Liver (tissue), 9 donors: ENCODE results near the gene LYPD4. TPM values are rescaled to one million over a fixed set of nuclear protein-coding genes. Genes with fewer than 3 reads are reported as not detected.

Source experiments
- DNase-seq: peaks from one replicate; pipeline ENCODE4 v3.0.0-alpha.2; 2017; ENCODE audit warnings: low spot score
- H3K27ac ChIP-seq, 2 donors: one replicate each; pipeline ENCODE4 v1.7.0; 2013; ENCODE audit warnings: inconsistent platforms in 2 of 2, low read length in 2 of 2, control low read depth in 1 of 2, low read depth in 1 of 2, mild to moderate bottlenecking in 1 of 2
- H3K27me3 ChIP-seq, 4 donors: one replicate each; pipeline versions ENCODE4 v1.6.1 to v1.7.0; 2013; ENCODE audit warnings: low read length in 3 of 4, inconsistent platforms in 1 of 4, mild to moderate bottlenecking in 1 of 4, moderate library complexity in 1 of 4; ENCODE audit not compliant: control insufficient read depth in 4 of 4, insufficient read depth in 4 of 4
- H3K36me3 ChIP-seq, 4 donors: one replicate each; pipeline versions ENCODE4 v1.6.1 to v1.7.0; 2013; ENCODE audit warnings: low read length in 3 of 4, mild to moderate bottlenecking in 3 of 4, low read depth in 1 of 4, moderate library complexity in 1 of 4; ENCODE audit not compliant: control insufficient read depth in 4 of 4, insufficient read depth in 3 of 4
- H3K4me1 ChIP-seq, 4 donors: one replicate each; pipeline versions ENCODE4 v1.6.1 to v1.7.0; 2013; ENCODE audit warnings: low read length in 3 of 4, mild to moderate bottlenecking in 3 of 4, moderate library complexity in 1 of 4; ENCODE audit not compliant: control insufficient read depth in 4 of 4, insufficient read depth in 4 of 4
- H3K4me3 ChIP-seq, 3 donors: one replicate each; pipeline versions ENCODE4 v1.6.1 to v1.7.0; 2013; ENCODE audit warnings: low read length in 3 of 3, control low read depth in 1 of 3, low read depth in 1 of 3, mild to moderate bottlenecking in 1 of 3
- H3K9ac ChIP-seq, 2 donors: one replicate each; pipeline ENCODE4 v1.7.0; 2013; ENCODE audit warnings: low read length in 2 of 2, mild to moderate bottlenecking in 2 of 2, moderate library complexity in 2 of 2, control low read depth in 1 of 2, low read depth in 1 of 2
- H3K9me3 ChIP-seq, 4 donors: one replicate each; pipeline versions ENCODE4 v1.6.1 to v1.7.0; 2013; ENCODE audit warnings: low read length in 3 of 4; ENCODE audit not compliant: control insufficient read depth in 4 of 4
- EGR1 ChIP-seq, 2 donors: IDR thresholded peaks; 2 replicates each; pipeline ENCODE4 v1.6.1; 2016 to 2018; ENCODE audit warnings: antibody characterized with exemption in 2 of 2, low read depth in 2 of 2
- FOXA1 ChIP-seq: IDR thresholded peaks from 2 replicates; pipeline ENCODE4 v1.6.1; 2016; ENCODE audit warnings: antibody characterized with exemption
- FOXA2 ChIP-seq: IDR thresholded peaks from 2 replicates; pipeline ENCODE4 v1.6.1; 2016; ENCODE audit warnings: antibody characterized with exemption
- GABPA ChIP-seq, 2 donors: IDR thresholded peaks in 1 of 2; conservative IDR thresholded peaks in 1 of 2; 2 replicates each; pipeline ENCODE4 v1.6.1; 2016; ENCODE audit warnings: antibody characterized with exemption in 2 of 2, mild to moderate bottlenecking in 1 of 2, moderate library complexity in 1 of 2
- HNF4A ChIP-seq, 2 donors: conservative IDR thresholded peaks; 2 replicates each; pipeline ENCODE4 v1.6.1; 2016; ENCODE audit warnings: antibody characterized with exemption in 2 of 2, mild to moderate bottlenecking in 2 of 2
- JUND ChIP-seq, 2 donors: IDR thresholded peaks; 2 replicates each; pipeline ENCODE4 v1.6.1; 2016; ENCODE audit warnings: antibody characterized with exemption in 2 of 2
- NR2F2 ChIP-seq: IDR thresholded peaks from 2 replicates; pipeline ENCODE4 v1.6.1; 2016; ENCODE audit warnings: antibody characterized with exemption
- RAD21 ChIP-seq, 2 donors: IDR thresholded peaks; 2 replicates each; pipeline ENCODE4 v1.6.1; 2016; ENCODE audit warnings: antibody characterized with exemption in 2 of 2, mild to moderate bottlenecking in 2 of 2
- RXRA ChIP-seq, 2 donors: IDR thresholded peaks; 2 replicates each; pipeline ENCODE4 v1.6.1; 2017 to 2018; ENCODE audit warnings: antibody characterized with exemption in 2 of 2, mild to moderate bottlenecking in 1 of 2
- SP1 ChIP-seq: IDR thresholded peaks from 2 replicates; pipeline ENCODE4 v1.6.1; 2018; ENCODE audit warnings: antibody characterized with exemption, mild to moderate bottlenecking
- TAF1 ChIP-seq: conservative IDR thresholded peaks from 2 replicates; pipeline ENCODE4 v1.6.1; 2016; ENCODE audit warnings: antibody characterized with exemption, mild to moderate bottlenecking
- YY1 ChIP-seq: IDR thresholded peaks from 2 replicates; pipeline ENCODE4 v1.6.1; 2016; ENCODE audit warnings: antibody characterized with exemption, mild to moderate bottlenecking
- WGBS: extraction: QIAGEN DNeasy Blood & Tissue Kit; methylation state at CpG from one replicate; pipeline ENCODE4 v1.1.7; 2013; 5-methylcytosine and 5-hydroxymethylcytosine counted together
- polyA plus RNA-seq, 2 donors: library from polyadenylated mRNA; stranded (reverse) in 1 of 2; unstranded in 1 of 2; fragments of 200-250 nt in 1 of 2; fragments of >200 nt in 1 of 2; fragmentation: Nextera tagmentation in 1 of 2; extraction: Ambion mirVana in 1 of 2; gene quantifications; one replicate each; pipeline versions ENCODE4 v1.2.1 to v1.2.3, GENCODE V29; 2013 to 2015
- total RNA-seq, 2 donors: library from RNA; depleted of rRNA; stranded (reverse); fragments of >200 nt; gene quantifications; one replicate each; pipeline ENCODE4 v1.2.3, GENCODE V29; 2014
- TF ChIP-seq, protein P1 (sequence below): IDR thresholded peaks from 2 replicates; pipeline ENCODE4 v1.6.1; 2016; ENCODE audit warnings: antibody characterized with exemption
- TF ChIP-seq, protein P2 (sequence below): IDR thresholded peaks from 2 replicates; pipeline ENCODE4 v1.6.1; 2016; ENCODE audit warnings: antibody characterized with exemption, mild to moderate bottlenecking
- TF ChIP-seq, protein P3 (sequence below): IDR thresholded peaks from 2 replicates; pipeline ENCODE4 v1.6.1; 2016; ENCODE audit warnings: antibody characterized with exemption
- donor health status: healthy.
- donor health status: healthy.
- donor health status: healthy.
- donor health status: healthy.
- donor health status: healthy.

LYPD4 gene
- total and polyA plus RNA-seq, 4 donors: not detected

DNA sequence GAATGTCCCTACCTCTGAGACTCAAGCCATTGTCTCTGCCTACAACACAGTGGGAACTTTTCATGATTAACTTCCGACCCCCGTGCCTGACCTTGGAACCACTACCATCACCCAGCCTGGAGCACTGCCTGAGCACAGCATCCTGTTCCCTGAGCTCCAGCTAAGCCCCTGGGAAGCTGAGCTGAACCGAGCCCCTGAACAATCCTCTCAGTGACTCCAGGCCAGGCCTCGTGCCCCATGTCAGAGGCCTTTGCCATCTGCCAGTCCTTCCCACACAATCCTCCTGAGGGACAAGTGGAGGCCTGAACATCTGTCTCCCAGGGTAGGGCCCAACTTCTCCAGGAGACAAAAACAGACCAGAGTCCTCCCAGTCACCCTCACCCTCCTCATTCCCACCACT, 30.6 kb downstream of the LYPD4 start (continued):
- TF ChIP-seq EGR1 (IDR thresholded peaks at IDR 0.05; ENCODE audit: low read depth in 2 of 2) (no peak), HNF4A (conservative IDR thresholded peaks at IDR 0.05) (no peak), GABPA (IDR thresholded peaks at IDR 0.05 in 1 of 2, conservative IDR thresholded peaks at IDR 0.05 in 1 of 2) (no peak), YY1 (no peak)

DNA sequence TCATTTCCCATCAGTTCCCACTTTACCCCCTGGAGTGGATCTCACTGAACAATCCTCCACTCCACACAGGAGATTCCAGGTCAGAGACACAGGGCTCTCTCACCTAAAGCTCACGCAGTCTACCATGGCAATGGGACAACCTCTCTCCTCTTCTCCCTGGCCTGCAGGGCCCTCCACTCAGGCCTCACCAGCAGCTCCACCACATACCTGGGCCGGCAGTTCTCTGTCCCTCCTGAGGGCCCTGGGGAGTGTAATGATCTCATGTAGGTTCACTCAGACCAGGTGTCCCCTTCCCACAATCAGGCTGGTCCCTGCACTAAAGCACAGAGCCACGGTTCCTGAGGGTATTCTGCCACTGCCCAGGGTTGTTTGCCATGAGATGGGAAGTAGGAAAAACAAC, 32.5 kb downstream of the LYPD4 start:
- Histone ChIP-seq H3K4me3 (no peak overlapping the region), H3K27me3 (peaks cover 0 to 2% (median 0%) of the 10 kb centered on the region in 4 donors)

DNA sequence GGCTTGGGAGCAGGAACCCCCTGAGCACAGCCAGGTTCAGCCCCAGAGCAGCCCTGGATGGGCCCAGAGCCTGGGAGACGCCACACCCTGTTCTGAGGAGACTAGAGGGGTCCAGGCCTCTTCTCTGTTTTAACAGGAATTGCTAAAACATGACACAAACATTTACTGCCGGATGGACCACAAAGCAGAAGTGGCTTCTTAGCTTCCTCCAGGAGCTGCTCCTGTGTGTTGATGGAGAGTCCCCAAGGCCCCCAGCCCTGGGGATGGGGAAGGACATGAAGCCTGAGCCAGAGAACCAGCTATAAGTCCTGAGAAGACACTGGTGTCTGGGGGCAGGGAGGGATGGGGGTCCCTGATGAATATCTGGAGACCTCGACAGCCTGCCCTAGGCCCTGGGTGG, 33.4 kb downstream of the LYPD4 start:
- Histone ChIP-seq H3K27me3 (peaks cover 0 to 2% (median 0%) of the 10 kb centered on the region in 4 donors), H3K9me3 (no peaks in the 10 kb centered on the region), H3K9ac (no peak overlapping the region), H3K36me3 (no peaks in the 10 kb centered on the region), H3K27ac (peak overlapping the region in 1 of 2 donors; percentile 70), H3K4me1 (peaks cover 0 to 3% (median 0%) of the 10 kb centered on the region in 4 donors), H3K4me3 (no peak overlapping the region)
- WGBS: 62% methylated on average over 3 of the region's 3 CpGs
- no peak for TF ChIP-seq RXRA (IDR thresholded peaks at IDR 0.05)
- DNase-seq: no peak

More for the DNA sequence above, 32.5 kb downstream of the LYPD4 start:
- H3K9me3 ChIP-seq: no peaks in the 10 kb centered on the region
- H3K9ac ChIP-seq: no peak overlapping the region
- no peak overlapping the region for H3K27ac ChIP-seq
- TF ChIP-seq TAF1 (no peak), JUND (IDR thresholded peaks at IDR 0.05) (no peak), RAD21 (IDR thresholded peaks at IDR 0.05) (no peak), HNF4A (conservative IDR thresholded peaks at IDR 0.05) (no peak), SP1 (no peak), NR2F2 (no peak), GABPA (IDR thresholded peaks at IDR 0.05 in 1 of 2, conservative IDR thresholded peaks at IDR 0.05 in 1 of 2) (no peak), FOXA2 (no peak)
- TF ChIP-seq, protein P1, sequence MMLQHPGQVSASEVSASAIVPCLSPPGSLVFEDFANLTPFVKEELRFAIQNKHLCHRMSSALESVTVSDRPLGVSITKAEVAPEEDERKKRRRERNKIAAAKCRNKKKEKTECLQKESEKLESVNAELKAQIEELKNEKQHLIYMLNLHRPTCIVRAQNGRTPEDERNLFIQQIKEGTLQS: no peak
- H3K4me1 ChIP-seq: peaks cover 0 to 3% (median 0%) of the 10 kb centered on the region in 4 donors
- H3K36me3 ChIP-seq: no peaks in the 10 kb centered on the region
- no peak for DNase-seq
- WGBS: 63% methylated on average over 3 of the region's 3 CpGs

DNA sequence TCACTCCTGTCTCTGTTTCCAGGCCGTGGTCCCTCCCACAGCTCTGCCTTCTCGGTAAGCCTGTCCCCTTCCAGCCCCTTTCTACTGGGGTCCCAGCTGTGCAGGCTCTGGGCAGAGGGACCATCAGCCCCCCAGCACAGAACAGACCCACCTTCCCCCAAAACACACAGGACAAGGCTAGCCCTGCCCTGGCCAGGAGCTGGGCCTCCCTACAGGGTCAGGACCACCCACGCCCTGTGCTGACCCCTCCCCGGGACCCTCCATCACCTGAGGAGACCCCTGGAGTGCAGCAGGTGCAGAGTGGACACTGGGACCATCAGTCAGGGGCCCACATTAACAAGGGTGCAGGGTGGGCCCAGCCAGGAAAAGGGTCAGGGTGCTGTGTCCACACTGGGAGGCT, 34.2 kb downstream of the LYPD4 start:
- TF ChIP-seq FOXA1 (no peak), HNF4A (conservative IDR thresholded peaks at IDR 0.05) (no peak), TAF1 (no peak), SP1 (no peak), EGR1 (IDR thresholded peaks at IDR 0.05; ENCODE audit: low read depth in 2 of 2) (no peak), GABPA (IDR thresholded peaks at IDR 0.05 in 1 of 2, conservative IDR thresholded peaks at IDR 0.05 in 1 of 2) (no peak), FOXA2 (no peak), RAD21 (IDR thresholded peaks at IDR 0.05) (no peak)
- TF ChIP-seq, protein P2, sequence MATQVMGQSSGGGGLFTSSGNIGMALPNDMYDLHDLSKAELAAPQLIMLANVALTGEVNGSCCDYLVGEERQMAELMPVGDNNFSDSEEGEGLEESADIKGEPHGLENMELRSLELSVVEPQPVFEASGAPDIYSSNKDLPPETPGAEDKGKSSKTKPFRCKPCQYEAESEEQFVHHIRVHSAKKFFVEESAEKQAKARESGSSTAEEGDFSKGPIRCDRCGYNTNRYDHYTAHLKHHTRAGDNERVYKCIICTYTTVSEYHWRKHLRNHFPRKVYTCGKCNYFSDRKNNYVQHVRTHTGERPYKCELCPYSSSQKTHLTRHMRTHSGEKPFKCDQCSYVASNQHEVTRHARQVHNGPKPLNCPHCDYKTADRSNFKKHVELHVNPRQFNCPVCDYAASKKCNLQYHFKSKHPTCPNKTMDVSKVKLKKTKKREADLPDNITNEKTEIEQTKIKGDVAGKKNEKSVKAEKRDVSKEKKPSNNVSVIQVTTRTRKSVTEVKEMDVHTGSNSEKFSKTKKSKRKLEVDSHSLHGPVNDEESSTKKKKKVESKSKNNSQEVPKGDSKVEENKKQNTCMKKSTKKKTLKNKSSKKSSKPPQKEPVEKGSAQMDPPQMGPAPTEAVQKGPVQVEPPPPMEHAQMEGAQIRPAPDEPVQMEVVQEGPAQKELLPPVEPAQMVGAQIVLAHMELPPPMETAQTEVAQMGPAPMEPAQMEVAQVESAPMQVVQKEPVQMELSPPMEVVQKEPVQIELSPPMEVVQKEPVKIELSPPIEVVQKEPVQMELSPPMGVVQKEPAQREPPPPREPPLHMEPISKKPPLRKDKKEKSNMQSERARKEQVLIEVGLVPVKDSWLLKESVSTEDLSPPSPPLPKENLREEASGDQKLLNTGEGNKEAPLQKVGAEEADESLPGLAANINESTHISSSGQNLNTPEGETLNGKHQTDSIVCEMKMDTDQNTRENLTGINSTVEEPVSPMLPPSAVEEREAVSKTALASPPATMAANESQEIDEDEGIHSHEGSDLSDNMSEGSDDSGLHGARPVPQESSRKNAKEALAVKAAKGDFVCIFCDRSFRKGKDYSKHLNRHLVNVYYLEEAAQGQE: no peak
- TF ChIP-seq, protein P3, sequence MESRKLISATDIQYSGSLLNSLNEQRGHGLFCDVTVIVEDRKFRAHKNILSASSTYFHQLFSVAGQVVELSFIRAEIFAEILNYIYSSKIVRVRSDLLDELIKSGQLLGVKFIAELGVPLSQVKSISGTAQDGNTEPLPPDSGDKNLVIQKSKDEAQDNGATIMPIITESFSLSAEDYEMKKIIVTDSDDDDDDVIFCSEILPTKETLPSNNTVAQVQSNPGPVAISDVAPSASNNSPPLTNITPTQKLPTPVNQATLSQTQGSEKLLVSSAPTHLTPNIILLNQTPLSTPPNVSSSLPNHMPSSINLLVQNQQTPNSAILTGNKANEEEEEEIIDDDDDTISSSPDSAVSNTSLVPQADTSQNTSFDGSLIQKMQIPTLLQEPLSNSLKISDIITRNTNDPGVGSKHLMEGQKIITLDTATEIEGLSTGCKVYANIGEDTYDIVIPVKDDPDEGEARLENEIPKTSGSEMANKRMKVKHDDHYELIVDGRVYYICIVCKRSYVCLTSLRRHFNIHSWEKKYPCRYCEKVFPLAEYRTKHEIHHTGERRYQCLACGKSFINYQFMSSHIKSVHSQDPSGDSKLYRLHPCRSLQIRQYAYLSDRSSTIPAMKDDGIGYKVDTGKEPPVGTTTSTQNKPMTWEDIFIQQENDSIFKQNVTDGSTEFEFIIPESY: no peak
- TF ChIP-seq, protein P1: no peak
- Histone ChIP-seq H3K4me3 (no peak overlapping the region), H3K9me3 (no peaks in the 10 kb centered on the region), H3K27me3 (peaks cover 0 to 2% (median 0%) of the 10 kb centered on the region in 4 donors), H3K9ac (no peak overlapping the region), H3K4me1 (peaks cover 0 to 3% (median 0%) of the 10 kb centered on the region in 4 donors), H3K27ac (peak overlapping the region; percentile 47 to 70), H3K36me3 (no peaks in the 10 kb centered on the region)
- DNase-seq: no peak
- 57% methylated on average over 4 of the region's 4 CpGs for WGBS
